Peyer's patch (tissue), 4 donors: ENCODE data around the gene TAMALIN.

ENCODE experiments used
- POLR2A ChIP-seq, 2 donors: fragments of 450-650 bp; IDR thresholded peaks; one replicate each; pipeline ENCODE4 v1.5.1; 2017; ENCODE audit warnings: antibody characterized with exemption in 2 of 2, mild to moderate bottlenecking in 2 of 2, moderate library complexity in 2 of 2
- TF ChIP-seq, protein P1 (sequence below), 6 experiments: fragments of 450-650 bp in 4 of 6; fragments of 200-600 bp in 2 of 6; sonication (generic) in 1 of 6; IDR thresholded peaks; one replicate each; pipeline ENCODE4 v1.5.1; 2017 to 2019; ENCODE audit warnings: antibody characterized with exemption in 6 of 6, mild to moderate bottlenecking in 3 of 6, moderate library complexity in 1 of 6

DNA sequence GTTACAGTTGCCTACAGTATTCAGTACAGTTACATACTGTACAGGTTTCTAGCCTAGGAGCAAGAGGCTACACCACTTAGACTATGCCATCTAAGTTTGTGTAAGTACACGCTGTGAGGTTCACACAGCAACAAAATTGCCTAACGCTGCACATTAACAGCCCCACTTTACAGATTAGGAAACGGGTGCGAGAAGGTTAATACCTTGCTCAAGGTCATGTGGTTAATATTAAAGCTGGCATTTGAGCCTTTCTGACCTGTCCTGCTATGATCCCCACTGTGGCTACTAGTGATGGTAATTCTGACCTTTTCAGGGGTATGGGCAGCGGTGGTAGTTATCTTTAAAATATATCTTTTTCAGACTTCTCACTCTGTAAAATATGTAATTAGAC, 34.3 kb upstream of the TAMALIN start:
- TF ChIP-seq, protein P1, sequence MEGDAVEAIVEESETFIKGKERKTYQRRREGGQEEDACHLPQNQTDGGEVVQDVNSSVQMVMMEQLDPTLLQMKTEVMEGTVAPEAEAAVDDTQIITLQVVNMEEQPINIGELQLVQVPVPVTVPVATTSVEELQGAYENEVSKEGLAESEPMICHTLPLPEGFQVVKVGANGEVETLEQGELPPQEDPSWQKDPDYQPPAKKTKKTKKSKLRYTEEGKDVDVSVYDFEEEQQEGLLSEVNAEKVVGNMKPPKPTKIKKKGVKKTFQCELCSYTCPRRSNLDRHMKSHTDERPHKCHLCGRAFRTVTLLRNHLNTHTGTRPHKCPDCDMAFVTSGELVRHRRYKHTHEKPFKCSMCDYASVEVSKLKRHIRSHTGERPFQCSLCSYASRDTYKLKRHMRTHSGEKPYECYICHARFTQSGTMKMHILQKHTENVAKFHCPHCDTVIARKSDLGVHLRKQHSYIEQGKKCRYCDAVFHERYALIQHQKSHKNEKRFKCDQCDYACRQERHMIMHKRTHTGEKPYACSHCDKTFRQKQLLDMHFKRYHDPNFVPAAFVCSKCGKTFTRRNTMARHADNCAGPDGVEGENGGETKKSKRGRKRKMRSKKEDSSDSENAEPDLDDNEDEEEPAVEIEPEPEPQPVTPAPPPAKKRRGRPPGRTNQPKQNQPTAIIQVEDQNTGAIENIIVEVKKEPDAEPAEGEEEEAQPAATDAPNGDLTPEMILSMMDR (IDR thresholded peaks at IDR 0.05): no peak
- TF ChIP-seq POLR2A (IDR thresholded peaks at IDR 0.05): no peak
